HG02870 (cell line): ENCODE results near the gene LRMDA.
"Not testable (repeated sequence)": the region's sequence is repeated elsewhere in the genome, so short reads cannot be mapped to it uniquely, and the experiment has no call there.

Experiments used
- ATAC-seq: cut with Tn5 transposase; IDR thresholded peaks from one replicate; pipeline ENCODE4 v1.9.1; 2021; ENCODE audit warnings: mild to moderate bottlenecking, moderate library complexity; ENCODE audit not compliant: unreplicated experiment

The LRMDA gene

DNA sequence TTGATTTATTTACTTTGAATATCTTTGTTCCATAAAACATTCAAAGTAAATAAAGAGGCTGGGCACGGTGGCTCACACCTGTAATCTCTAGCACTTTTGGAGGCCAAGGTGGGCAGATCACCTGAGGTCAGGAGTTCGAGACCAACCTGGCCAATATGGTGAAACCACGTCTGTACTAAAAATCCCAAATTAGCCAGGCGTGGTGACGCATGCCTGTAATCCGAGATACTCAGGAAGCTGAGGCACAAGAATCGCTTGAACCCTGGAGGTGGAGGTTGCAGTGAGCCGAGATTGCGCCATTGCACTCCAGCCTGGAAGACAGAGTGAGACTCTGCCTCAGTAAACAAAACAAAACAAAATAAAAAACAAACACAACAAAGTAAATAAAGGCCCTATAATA is 1153.0 kb downstream of the LRMDA start:
- ATAC-seq, result not testable (repeated sequence)
